Measurements from ENCODE around the gene MGP. TPM values are rescaled to one million over a fixed set of nuclear protein-coding genes. Genes with fewer than 3 reads are reported as not detected.
A peak's percentile ranks its signal among the peaks of the same experiment; 100 is the strongest.

The MGP gene
- not detected for polyA plus RNA-seq (2012; ENCODE audit: missing spikeins)

GRCh38 chr12:14885718-14886221, at the start of gene MGP:
Gene MGP, minus strand, starts transcription at chr12:14885854. Its CDS starts 63 bp downstream, at chr12:14885791.
- DNase-seq (ENCODE audit: insufficient read length): no peak
- TF ChIP-seq POLR2A (IDR thresholded peaks at IDR 0.05; ENCODE audit: low read depth, low read length) (no peak), TAF1 (IDR thresholded peaks at IDR 0.05; ENCODE audit: borderline replicate concordance, low read depth, low read length) (no peak), POLR2AphosphoS5 (IDR thresholded peaks at IDR 0.05; ENCODE audit: low read depth, low read length) (no peak)
- no peak for FAIRE-seq

GRCh38 chr12:14935031-14935430, 49.4 kb upstream of the MGP start:
- FAIRE-seq (no peak), DNase-seq (ENCODE audit: insufficient read length) (no peak)
- TF ChIP-seq TAF1 (IDR thresholded peaks at IDR 0.05; ENCODE audit: borderline replicate concordance, low read depth, low read length): no peak
- no peak for TF ChIP-seq POLR2A (IDR thresholded peaks at IDR 0.05; ENCODE audit: low read depth, low read length)
- no peak for TF ChIP-seq POLR2AphosphoS5 (IDR thresholded peaks at IDR 0.05; ENCODE audit: low read depth, low read length)

GRCh38 chr12:14934511-14934910, 48.9 kb upstream of the MGP start:
- FAIRE-seq: no peak
- no peak for TF ChIP-seq TAF1 (IDR thresholded peaks at IDR 0.05; ENCODE audit: borderline replicate concordance, low read depth, low read length)
- TF ChIP-seq POLR2A (IDR thresholded peaks at IDR 0.05; ENCODE audit: low read depth, low read length): no peak
- TF ChIP-seq POLR2AphosphoS5 (IDR thresholded peaks at IDR 0.05; ENCODE audit: low read depth, low read length): no peak
- no peak for DNase-seq (ENCODE audit: insufficient read length)

GRCh38 chr12:14931791-14932560, 46.3 kb upstream of the MGP start:
- no peak for TF ChIP-seq TAF1 (IDR thresholded peaks at IDR 0.05; ENCODE audit: borderline replicate concordance, low read depth, low read length)
- no peak for TF ChIP-seq POLR2A (IDR thresholded peaks at IDR 0.05; ENCODE audit: low read depth, low read length)
- no peak for TF ChIP-seq POLR2AphosphoS5 (IDR thresholded peaks at IDR 0.05; ENCODE audit: low read depth, low read length)
- FAIRE-seq (no peak), DNase-seq (ENCODE audit: insufficient read length) (no peak)

- FAIRE-seq (no peak), DNase-seq (ENCODE audit: insufficient read length) (no peak)
- TF ChIP-seq POLR2AphosphoS5 (IDR thresholded peaks at IDR 0.05; ENCODE audit: low read depth, low read length) (no peak), TAF1 (IDR thresholded peaks at IDR 0.05; ENCODE audit: borderline replicate concordance, low read depth, low read length) (no peak), POLR2A (IDR thresholded peaks at IDR 0.05; ENCODE audit: low read depth, low read length) (no peak)
These were observed 45.7 kb upstream of the MGP start for GRCh38 chr12:14931359-14931758.

GRCh38 chr12:14930299-14930698, 44.6 kb upstream of the MGP start:
- no peak for DNase-seq (ENCODE audit: insufficient read length)
- TF ChIP-seq POLR2A (IDR thresholded peaks at IDR 0.05; ENCODE audit: low read depth, low read length): no peak
- no peak for TF ChIP-seq TAF1 (IDR thresholded peaks at IDR 0.05; ENCODE audit: borderline replicate concordance, low read depth, low read length)
- no peak for TF ChIP-seq POLR2AphosphoS5 (IDR thresholded peaks at IDR 0.05; ENCODE audit: low read depth, low read length)
- no peak for FAIRE-seq

GRCh38 chr12:14928931-14929330, 43.3 kb upstream of the MGP start:
- no peak for TF ChIP-seq POLR2A (IDR thresholded peaks at IDR 0.05; ENCODE audit: low read depth, low read length)
- no peak for TF ChIP-seq TAF1 (IDR thresholded peaks at IDR 0.05; ENCODE audit: borderline replicate concordance, low read depth, low read length)
- no peak for TF ChIP-seq POLR2AphosphoS5 (IDR thresholded peaks at IDR 0.05; ENCODE audit: low read depth, low read length)
- FAIRE-seq: no peak
- DNase-seq (ENCODE audit: insufficient read length): no peak

GRCh38 chr12:14927267-14927666, 41.6 kb upstream of the MGP start:
- FAIRE-seq (no peak), DNase-seq (ENCODE audit: insufficient read length) (no peak)
- TF ChIP-seq TAF1 (IDR thresholded peaks at IDR 0.05; ENCODE audit: borderline replicate concordance, low read depth, low read length) (no peak), POLR2A (IDR thresholded peaks at IDR 0.05; ENCODE audit: low read depth, low read length) (no peak), POLR2AphosphoS5 (IDR thresholded peaks at IDR 0.05; ENCODE audit: low read depth, low read length) (no peak)

- FAIRE-seq (no peak), DNase-seq (ENCODE audit: insufficient read length) (no peak)
- no peak for TF ChIP-seq TAF1 (IDR thresholded peaks at IDR 0.05; ENCODE audit: borderline replicate concordance, low read depth, low read length)
- TF ChIP-seq POLR2A (IDR thresholded peaks at IDR 0.05; ENCODE audit: low read depth, low read length): no peak
- no peak for TF ChIP-seq POLR2AphosphoS5 (IDR thresholded peaks at IDR 0.05; ENCODE audit: low read depth, low read length)
These were observed 38.9 kb upstream of the MGP start for GRCh38 chr12:14924541-14924940.

GRCh38 chr12:14923944-14924343, 38.3 kb upstream of the MGP start:
- no peak for FAIRE-seq
- DNase-seq (ENCODE audit: insufficient read length): no peak
- TF ChIP-seq TAF1 (IDR thresholded peaks at IDR 0.05; ENCODE audit: borderline replicate concordance, low read depth, low read length) (no peak), POLR2AphosphoS5 (IDR thresholded peaks at IDR 0.05; ENCODE audit: low read depth, low read length) (no peak)

GRCh38 chr12:14921218-14921617, 35.6 kb upstream of the MGP start:
- TF ChIP-seq POLR2A (IDR thresholded peaks at IDR 0.05; ENCODE audit: low read depth, low read length): no peak
- FAIRE-seq: peak; percentile 42
- no peak for DNase-seq (ENCODE audit: insufficient read length)

- no peak for TF ChIP-seq TAF1 (IDR thresholded peaks at IDR 0.05; ENCODE audit: borderline replicate concordance, low read depth, low read length)
- no peak for TF ChIP-seq POLR2A (IDR thresholded peaks at IDR 0.05; ENCODE audit: low read depth, low read length)
- FAIRE-seq (peak; percentile 27), DNase-seq (ENCODE audit: insufficient read length) (no peak)
These were observed 34.9 kb upstream of the MGP start for GRCh38 chr12:14920475-14921126.

All from GM12892 (cell line).